SK-N-SH (cell line): ENCODE measurements around the gene STX1B. TPM values are rescaled to one million over a fixed set of nuclear protein-coding genes. Genes with fewer than 3 reads are reported as not detected.
A peak's percentile ranks its signal among the peaks of the same experiment; 100 is the strongest.

Experiments
- CTCF ChIA-PET: fragments of 300-600, 350-600 bp; formaldehyde crosslinking; extraction: SDS; loops from one replicate; lab custom pipeline; 2021; lab: Yijun Ruan, JAX
- POLR2A ChIA-PET: fragments of 350-600 bp; sonication (Branson Sonifier 250); formaldehyde crosslinking; extraction: SDS; loops from one replicate; lab custom pipeline; 2020; ENCODE audit warnings: antibody characterized with exemption, inconsistent platforms; lab: Yijun Ruan, JAX
- DNase-seq: peaks from one replicate; pipeline ENCODE4 v3.0.0; 2012
- H2AFZ ChIP-seq: fragments of 200-600 bp; sonication (generic); 2 replicates; pipeline ENCODE4 v1.8.1; 2016; ENCODE audit warnings: antibody characterized with exemption, mild to moderate bottlenecking, low read depth
- H3F3A ChIP-seq: fragments of 200-600 bp; sonication (generic); replicated peaks from 2 replicates; pipeline ENCODE3; 2016; ENCODE audit warnings: antibody characterized with exemption, mild to moderate bottlenecking; ENCODE audit not compliant: insufficient read depth
- H3K27ac ChIP-seq, 2 experiments: fragments of 200-500 bp in 1 of 2; fragments of 200-600 bp in 1 of 2; sonication (Bioruptor generic) in 1 of 2; sonication (generic), shearing (Covaris generic) in 1 of 2; 2 replicates each; pipeline versions ENCODE4 v1.5.1 to v1.6.1; 2014 to 2016; ENCODE audit warnings: low read depth in 2 of 2, inconsistent platforms in 1 of 2, low read length in 1 of 2, mild to moderate bottlenecking in 1 of 2, mixed read lengths in 1 of 2
- H3K27me3 ChIP-seq: fragments of 200-600 bp; sonication (generic), shearing (Covaris generic); 2 replicates; pipeline ENCODE4 v1.6.1; 2016; ENCODE audit warnings: mixed run types; ENCODE audit not compliant: insufficient read depth
- H3K36me3 ChIP-seq, 2 experiments: fragments of 200-500 bp in 1 of 2; fragments of 200-600 bp in 1 of 2; sonication (Bioruptor generic) in 1 of 2; sonication (generic) in 1 of 2; replicated peaks in 1 of 2; 2 replicates each; pipeline versions ENCODE3 to v1.5.1; 2014 to 2016; ENCODE audit warnings: low read length in 1 of 2, mild to moderate bottlenecking in 1 of 2; ENCODE audit not compliant: insufficient read depth in 2 of 2, control insufficient read depth in 1 of 2
- H3K4me1 ChIP-seq, 2 experiments: fragments of 200-500 bp in 1 of 2; fragments of 200-600 bp in 1 of 2; sonication (Bioruptor generic) in 1 of 2; sonication (generic), shearing (Covaris generic) in 1 of 2; 2 replicates each; pipeline versions ENCODE4 v1.5.1 to v1.6.1; 2014 to 2016; ENCODE audit warnings: low read depth in 1 of 2, low read length in 1 of 2, mixed run types in 1 of 2; ENCODE audit not compliant: insufficient read depth in 2 of 2, control insufficient read depth in 1 of 2
- H3K4me2 ChIP-seq: fragments of 200-600 bp; sonication (generic), shearing (Covaris generic); 2 replicates; pipeline ENCODE4 v1.6.1; 2017; ENCODE audit warnings: mixed run types
- H3K4me3 ChIP-seq, 2 experiments: fragments of 200-500 bp in 1 of 2; fragments of 200-600 bp in 1 of 2; sonication (Bioruptor generic) in 1 of 2; sonication (generic), shearing (Covaris generic) in 1 of 2; 2 replicates each; pipeline versions ENCODE4 v1.5.1 to v1.8.1; 2014 to 2016; ENCODE audit warnings: low read depth in 2 of 2, inconsistent platforms in 1 of 2, low read length in 1 of 2, mild to moderate bottlenecking in 1 of 2, mixed read lengths in 1 of 2, moderate library complexity in 1 of 2
- H3K79me2 ChIP-seq: fragments of 200-600 bp; sonication (generic); 2 replicates; pipeline ENCODE4 v1.8.1; 2017; ENCODE audit warnings: mild to moderate bottlenecking; ENCODE audit not compliant: insufficient read depth
- H3K9ac ChIP-seq: fragments of 200-600 bp; sonication (generic); 2 replicates; pipeline ENCODE4 v1.6.1; 2017; ENCODE audit warnings: mixed run types
- H3K9me2 ChIP-seq: fragments of 200-600 bp; sonication (generic); 2 replicates; pipeline ENCODE4 v1.6.1; 2017; ENCODE audit warnings: mixed run types
- H3K9me3 ChIP-seq: fragments of 200-600 bp; sonication (generic); 2 replicates; pipeline ENCODE4 v1.6.1; 2017; ENCODE audit warnings: mixed run types, mild to moderate bottlenecking, moderate library complexity
- H4K20me1 ChIP-seq: fragments of 200-600 bp; sonication (generic); 2 replicates; pipeline ENCODE4 v1.6.1; 2017; ENCODE audit warnings: mild to moderate bottlenecking, mixed run types; ENCODE audit not compliant: insufficient read depth
- ELF1 ChIP-seq: IDR thresholded peaks from 2 replicates; pipeline ENCODE4 v1.4.0; 2012
- FOXJ3 ChIP-seq: sonication (generic); formaldehyde crosslinking; IDR thresholded peaks from 2 replicates; pipeline ENCODE4 v1.5.1; 2020; ENCODE audit warnings: mild to moderate bottlenecking, missing genetic modification reagents
- FOXM1 ChIP-seq: IDR thresholded peaks from 2 replicates; pipeline ENCODE4 v1.4.0; 2012; ENCODE audit warnings: low read depth, mild to moderate bottlenecking
- IRF3 ChIP-seq: fragments of 150-350 bp; IDR thresholded peaks from 2 replicates; pipeline ENCODE4 v1.6.1; 2016; ENCODE audit warnings: mild to moderate bottlenecking, low read depth, low read length
- JUND ChIP-seq: IDR thresholded peaks from 2 replicates; pipeline ENCODE4 v1.4.0; 2012
- NRF1 ChIP-seq: IDR thresholded peaks from 2 replicates; pipeline ENCODE4 v1.6.1; 2012; ENCODE audit warnings: low read depth, mild to moderate bottlenecking, low read length
- RAD21 ChIP-seq: IDR thresholded peaks from 2 replicates; pipeline ENCODE4 v1.6.1; 2012; ENCODE audit warnings: mild to moderate bottlenecking, low read length
- RCOR1 ChIP-seq: fragments of 150-350 bp; IDR thresholded peaks from 2 replicates; pipeline ENCODE4 v1.6.1; 2017; ENCODE audit warnings: antibody characterized with exemption, low read length
- RXRA ChIP-seq: IDR thresholded peaks from 2 replicates; pipeline ENCODE4 v1.4.0; 2012; ENCODE audit warnings: low read depth, mild to moderate bottlenecking, borderline replicate concordance
- TAF1 ChIP-seq: IDR thresholded peaks from 2 replicates; pipeline ENCODE4 v1.6.1; 2012; ENCODE audit warnings: low read depth, mild to moderate bottlenecking, low read length, moderate library complexity, borderline replicate concordance
- WGBS: methylation state at CpG from one replicate; pipeline ENCODE4 v1.1.6; 2017; ENCODE audit warnings: low lambda C conversion rate; 5-methylcytosine and 5-hydroxymethylcytosine counted together
- polyA plus RNA-seq, 3 experiments: library from polyadenylated mRNA; depleted of rRNA; stranded (reverse); fragments of >200 nt; gene quantifications; 2 replicates each; pipeline ENCODE4 v1.2.3, GENCODE V29; 2012
- TF ChIP-seq, protein P1 (sequence below): fragments of 200-600 bp; sonication (generic); IDR thresholded peaks from 2 replicates; pipeline ENCODE4 v1.6.1; 2017; ENCODE audit warnings: antibody characterized with exemption, mild to moderate bottlenecking, moderate library complexity
- TF ChIP-seq, protein P2 (sequence below): IDR thresholded peaks from 2 replicates; pipeline ENCODE4 v1.4.0; 2012; ENCODE audit warnings: low read depth, borderline replicate concordance
- TF ChIP-seq, protein P3 (sequence below): IDR thresholded peaks from 2 replicates; pipeline ENCODE4 v1.4.0; 2012; ENCODE audit warnings: low read depth
- TF ChIP-seq, protein P4 (sequence below): IDR thresholded peaks from 2 replicates; pipeline ENCODE4 v1.6.1; 2012; ENCODE audit warnings: mild to moderate bottlenecking, low read depth, low read length, moderate library complexity

STX1B gene
- polyA plus RNA-seq, 1 of the 3 experiments (the other 2 are of a cell fraction), result 21.2 TPM

GRCh38 chr16:31009894-31010584 is 399 bp downstream of the STX1B start:
- Histone ChIP-seq H3F3A (peaks cover 11% of the 10 kb centered on the region), H3K36me3 (no peaks in the 10 kb centered on the region), H3K4me1 (peaks cover 4 to 12% of the 10 kb centered on the region in 2 experiments; a peak in 1 of 4 replicates), H3K9me3 (no peaks in the 10 kb centered on the region), H2AFZ (no peak overlapping the region), H3K27me3 (no peaks in the 10 kb centered on the region), H3K4me2 (peak overlapping the region; percentile 87), H3K4me3 (peak overlapping the region; percentile 54 to 73), H3K9ac (peak overlapping the region; percentile 38), H4K20me1 (no peaks in the 10 kb centered on the region), H3K27ac (peak overlapping the region; percentile 1 to 14; a peak in 2 of 4 replicates)
- CTCF ChIA-PET, result interaction anchor here (1.2 to 1.3 kb wide), 2 partner anchors 12 to 433 kb away, joined by 3 read pairs; partner anchors contain the start of gene ZNF843
- WGBS, result 10% methylated on average over 30 of the region's 36 CpGs
- TF ChIP-seq JUND (no peak), FOXM1 (no peak), RAD21 (peak; percentile 10; the same call in 1 of the 2 replicates), FOXJ3 (CRISPR knock-in tag) (no peak), NRF1 (no peak)
- TF ChIP-seq, protein P1, sequence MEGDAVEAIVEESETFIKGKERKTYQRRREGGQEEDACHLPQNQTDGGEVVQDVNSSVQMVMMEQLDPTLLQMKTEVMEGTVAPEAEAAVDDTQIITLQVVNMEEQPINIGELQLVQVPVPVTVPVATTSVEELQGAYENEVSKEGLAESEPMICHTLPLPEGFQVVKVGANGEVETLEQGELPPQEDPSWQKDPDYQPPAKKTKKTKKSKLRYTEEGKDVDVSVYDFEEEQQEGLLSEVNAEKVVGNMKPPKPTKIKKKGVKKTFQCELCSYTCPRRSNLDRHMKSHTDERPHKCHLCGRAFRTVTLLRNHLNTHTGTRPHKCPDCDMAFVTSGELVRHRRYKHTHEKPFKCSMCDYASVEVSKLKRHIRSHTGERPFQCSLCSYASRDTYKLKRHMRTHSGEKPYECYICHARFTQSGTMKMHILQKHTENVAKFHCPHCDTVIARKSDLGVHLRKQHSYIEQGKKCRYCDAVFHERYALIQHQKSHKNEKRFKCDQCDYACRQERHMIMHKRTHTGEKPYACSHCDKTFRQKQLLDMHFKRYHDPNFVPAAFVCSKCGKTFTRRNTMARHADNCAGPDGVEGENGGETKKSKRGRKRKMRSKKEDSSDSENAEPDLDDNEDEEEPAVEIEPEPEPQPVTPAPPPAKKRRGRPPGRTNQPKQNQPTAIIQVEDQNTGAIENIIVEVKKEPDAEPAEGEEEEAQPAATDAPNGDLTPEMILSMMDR, result peak; percentile 38
- TF ChIP-seq, protein P2, sequence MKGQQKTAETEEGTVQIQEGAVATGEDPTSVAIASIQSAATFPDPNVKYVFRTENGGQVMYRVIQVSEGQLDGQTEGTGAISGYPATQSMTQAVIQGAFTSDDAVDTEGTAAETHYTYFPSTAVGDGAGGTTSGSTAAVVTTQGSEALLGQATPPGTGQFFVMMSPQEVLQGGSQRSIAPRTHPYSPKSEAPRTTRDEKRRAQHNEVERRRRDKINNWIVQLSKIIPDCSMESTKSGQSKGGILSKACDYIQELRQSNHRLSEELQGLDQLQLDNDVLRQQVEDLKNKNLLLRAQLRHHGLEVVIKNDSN, result no peak
- TF ChIP-seq, all 33 proteins: peak for 2
- no peaks in the 10 kb centered on the region for H3K9me2 ChIP-seq
- peak; percentile 69 for DNase-seq
- peaks cover 35% of the 10 kb centered on the region for H3K79me2 ChIP-seq
- POLR2A ChIA-PET, result no interaction called here

DNA sequence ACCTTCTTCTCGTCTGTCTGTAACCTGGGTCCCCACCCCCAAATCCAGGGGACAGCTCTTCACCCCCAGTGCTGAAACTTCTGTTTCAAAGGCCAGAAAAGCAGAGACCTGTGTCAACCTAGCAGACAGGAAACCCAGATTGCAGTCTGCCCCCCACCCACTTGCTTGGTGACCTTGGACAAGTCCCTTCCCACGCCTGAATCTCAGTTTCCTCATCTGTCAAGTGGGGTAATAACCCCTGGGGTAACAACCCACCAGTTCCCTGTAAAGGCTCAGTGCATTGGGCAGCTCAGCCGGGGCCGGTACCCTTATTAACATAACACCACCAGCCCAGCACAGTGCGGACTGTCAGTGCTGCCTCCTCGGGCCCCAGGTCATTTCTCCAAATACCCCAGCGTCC is 1.3 kb downstream of the STX1B start:
- peaks cover 4 to 12% of the 10 kb centered on the region in 2 experiments; a peak in 1 of 4 replicates for H3K4me1 ChIP-seq
- ChIA-PET CTCF (interaction anchor here (1.3 kb wide), 1 partner anchor 433 kb away, joined by 3 read pairs; the partner anchor contains the start of gene ZNF843), POLR2A (no interaction called here)
- H3K9me3 ChIP-seq, result no peaks in the 10 kb centered on the region
- H3K4me3 ChIP-seq, result peak overlapping the region; percentile 54 to 73
- H3K27me3 ChIP-seq, result no peaks in the 10 kb centered on the region
- H3F3A ChIP-seq, result peaks cover 11% of the 10 kb centered on the region
- no peaks in the 10 kb centered on the region for H4K20me1 ChIP-seq
- WGBS, result 89% methylated on average over 7 of the region's 7 CpGs
- no peak overlapping the region for H3K9ac ChIP-seq
- peak overlapping the region in 1 of 2 experiments; percentile 62; a peak in 1 of 4 replicates for H3K27ac ChIP-seq
- TF ChIP-seq RCOR1 (no peak), TAF1 (no peak), RXRA (no peak), RAD21 (no peak), IRF3 (no peak), JUND (no peak), ELF1 (no peak)
- TF ChIP-seq, protein P2, result no peak
- TF ChIP-seq, protein P3, sequence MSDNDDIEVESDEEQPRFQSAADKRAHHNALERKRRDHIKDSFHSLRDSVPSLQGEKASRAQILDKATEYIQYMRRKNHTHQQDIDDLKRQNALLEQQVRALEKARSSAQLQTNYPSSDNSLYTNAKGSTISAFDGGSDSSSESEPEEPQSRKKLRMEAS, result no peak
- TF ChIP-seq, protein P4, sequence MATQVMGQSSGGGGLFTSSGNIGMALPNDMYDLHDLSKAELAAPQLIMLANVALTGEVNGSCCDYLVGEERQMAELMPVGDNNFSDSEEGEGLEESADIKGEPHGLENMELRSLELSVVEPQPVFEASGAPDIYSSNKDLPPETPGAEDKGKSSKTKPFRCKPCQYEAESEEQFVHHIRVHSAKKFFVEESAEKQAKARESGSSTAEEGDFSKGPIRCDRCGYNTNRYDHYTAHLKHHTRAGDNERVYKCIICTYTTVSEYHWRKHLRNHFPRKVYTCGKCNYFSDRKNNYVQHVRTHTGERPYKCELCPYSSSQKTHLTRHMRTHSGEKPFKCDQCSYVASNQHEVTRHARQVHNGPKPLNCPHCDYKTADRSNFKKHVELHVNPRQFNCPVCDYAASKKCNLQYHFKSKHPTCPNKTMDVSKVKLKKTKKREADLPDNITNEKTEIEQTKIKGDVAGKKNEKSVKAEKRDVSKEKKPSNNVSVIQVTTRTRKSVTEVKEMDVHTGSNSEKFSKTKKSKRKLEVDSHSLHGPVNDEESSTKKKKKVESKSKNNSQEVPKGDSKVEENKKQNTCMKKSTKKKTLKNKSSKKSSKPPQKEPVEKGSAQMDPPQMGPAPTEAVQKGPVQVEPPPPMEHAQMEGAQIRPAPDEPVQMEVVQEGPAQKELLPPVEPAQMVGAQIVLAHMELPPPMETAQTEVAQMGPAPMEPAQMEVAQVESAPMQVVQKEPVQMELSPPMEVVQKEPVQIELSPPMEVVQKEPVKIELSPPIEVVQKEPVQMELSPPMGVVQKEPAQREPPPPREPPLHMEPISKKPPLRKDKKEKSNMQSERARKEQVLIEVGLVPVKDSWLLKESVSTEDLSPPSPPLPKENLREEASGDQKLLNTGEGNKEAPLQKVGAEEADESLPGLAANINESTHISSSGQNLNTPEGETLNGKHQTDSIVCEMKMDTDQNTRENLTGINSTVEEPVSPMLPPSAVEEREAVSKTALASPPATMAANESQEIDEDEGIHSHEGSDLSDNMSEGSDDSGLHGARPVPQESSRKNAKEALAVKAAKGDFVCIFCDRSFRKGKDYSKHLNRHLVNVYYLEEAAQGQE, result no peak
- peaks cover 43% of the 10 kb centered on the region for H3K79me2 ChIP-seq
- peak overlapping the region; percentile 87 for H3K4me2 ChIP-seq
- no peaks in the 10 kb centered on the region for H3K9me2 ChIP-seq
- peak; percentile 15 for DNase-seq
- no peak overlapping the region for H2AFZ ChIP-seq
- no peaks in the 10 kb centered on the region for H3K36me3 ChIP-seq
